Lower leg skin (tissue), 4 donors: ENCODE data around the gene ALPP. TPM values are rescaled to one million over a fixed set of nuclear protein-coding genes. Genes with fewer than 3 reads are reported as not detected.
"Not testable (repeated sequence)": the region's sequence is repeated elsewhere in the genome, so short reads cannot be mapped to it uniquely, and the experiment has no call there.

Experiments used
- DNase-seq, 2 donors: peaks; one replicate each; pipeline ENCODE4 v3.0.0-alpha.2; 2019; ENCODE audit warnings: low spot score in 2 of 2
- H3K4me3 ChIP-seq: fragments of 200-600 bp; sonication (generic); 2 replicates; pipeline ENCODE4 v1.5.1; 2017; ENCODE audit warnings: mild to moderate bottlenecking, low read depth; ENCODE audit not compliant: poor library complexity, severe bottlenecking
- CTCF ChIP-seq, 3 donors: fragments of 450-650 bp; IDR thresholded peaks; one replicate each; pipeline ENCODE4 v1.5.1; 2016; ENCODE audit warnings: antibody characterized with exemption in 3 of 3, mild to moderate bottlenecking in 3 of 3, moderate library complexity in 2 of 3
- POLR2A ChIP-seq, 2 donors: fragments of 450-650 bp; IDR thresholded peaks; one replicate each; pipeline ENCODE4 v1.6.1; 2016 to 2017; ENCODE audit warnings: antibody characterized with exemption in 2 of 2, mild to moderate bottlenecking in 1 of 2, moderate library complexity in 1 of 2
- WGBS, 2 donors: methylation state at CpG; one replicate each; pipeline ENCODE4 v1.1.5; 2018; 5-methylcytosine and 5-hydroxymethylcytosine counted together
- intact Hi-C: fragments of 100-400 bp; cut with DNase I; formaldehyde crosslinking; loops from one replicate; pipeline ENCODE4 v1.15.0; 2023; ENCODE audit warnings: low total_unique reads
- total RNA-seq, 4 donors: library from RNA; depleted of rRNA; stranded (reverse); fragments of >200 nt; gene quantifications; one replicate each; pipeline ENCODE4 v1.1.0, GENCODE V29; 2016

The ALPP gene
- total RNA-seq, 4 donors from 2014 or later = not detected

DNA sequence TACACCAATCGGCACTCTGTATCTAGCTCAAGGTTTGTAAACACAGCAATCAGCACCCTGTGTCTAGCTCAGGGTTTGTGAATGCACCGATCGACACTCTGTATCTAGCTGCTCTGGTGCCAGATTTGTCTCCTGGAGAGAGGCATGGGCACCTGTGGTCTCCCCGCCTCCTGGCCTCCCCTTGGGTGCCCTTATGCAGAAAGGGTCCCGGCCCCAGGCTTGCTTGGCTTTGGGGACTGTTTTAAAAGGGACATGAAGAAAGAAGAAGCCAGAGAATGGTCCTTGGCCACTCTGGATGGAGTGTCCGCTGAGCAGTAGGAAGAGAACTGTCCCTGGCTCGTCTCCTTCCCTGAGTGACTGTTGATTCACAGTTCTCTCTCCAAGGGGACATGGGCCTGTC, 11.5 kb upstream of the ALPP start:
- TF ChIP-seq POLR2A (IDR thresholded peaks at IDR 0.05) (no peak), CTCF (IDR thresholded peaks at IDR 0.05) (no peak)
- H3K4me3 ChIP-seq = no peak overlapping the region
- WGBS, 2 donors = 72 to 88% methylated on average over 7 of the region's 7 CpGs
- DNase-seq = no peak
- intact Hi-C loops = no loop called here

DNA sequence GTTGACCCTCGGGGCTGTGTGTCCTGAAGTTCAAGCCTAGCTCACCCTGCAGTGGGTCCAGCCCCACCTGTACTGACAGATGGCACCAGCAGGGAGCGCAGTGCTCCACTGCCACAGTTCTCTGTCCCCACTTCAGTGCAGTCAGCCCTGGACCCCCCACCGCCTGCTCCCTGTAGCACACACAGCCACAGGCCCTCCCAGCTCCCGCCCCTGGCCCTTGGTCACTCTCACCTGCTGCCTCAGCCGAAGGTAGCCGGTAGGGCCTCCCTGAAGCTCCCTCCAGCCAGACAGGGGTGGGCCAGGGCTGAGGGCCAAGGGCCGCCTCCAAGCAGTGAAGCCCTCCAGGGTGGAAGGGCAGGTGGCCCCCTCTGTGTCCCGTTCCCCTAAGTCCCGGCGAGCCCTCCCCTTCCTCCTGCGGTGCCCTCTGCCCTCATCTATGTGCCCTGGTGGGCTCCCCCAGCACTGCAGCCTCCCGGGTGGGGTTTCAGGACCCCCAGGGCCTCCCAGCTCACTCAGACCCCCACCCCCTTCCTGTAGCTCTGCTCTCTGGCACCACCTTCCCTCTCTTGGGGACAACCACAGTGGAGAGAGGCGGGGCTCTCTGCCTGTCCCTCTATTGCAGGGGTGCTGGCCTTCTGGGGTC, 10.8 kb upstream of the ALPP start:
- TF ChIP-seq POLR2A (IDR thresholded peaks at IDR 0.05) (no peak), CTCF (IDR thresholded peaks at IDR 0.05) (no peak)
- WGBS, 2 donors = 78 to 89% methylated on average over 12 to 13 of the region's 13 CpGs
- no peak overlapping the region for H3K4me3 ChIP-seq
- intact Hi-C loops = no loop called here
- no peak for DNase-seq

GRCh38 chr2:232368311-232368731, 10.2 kb upstream of the ALPP start:
- no peak overlapping the region for H3K4me3 ChIP-seq
- TF ChIP-seq POLR2A (IDR thresholded peaks at IDR 0.05) (no peak), CTCF (IDR thresholded peaks at IDR 0.05) (no peak)
- no peak for DNase-seq
- intact Hi-C loops = no loop called here
- 79 to 95% methylated on average over 10 to 15 of the region's 15 CpGs for WGBS, 2 donors

DNA sequence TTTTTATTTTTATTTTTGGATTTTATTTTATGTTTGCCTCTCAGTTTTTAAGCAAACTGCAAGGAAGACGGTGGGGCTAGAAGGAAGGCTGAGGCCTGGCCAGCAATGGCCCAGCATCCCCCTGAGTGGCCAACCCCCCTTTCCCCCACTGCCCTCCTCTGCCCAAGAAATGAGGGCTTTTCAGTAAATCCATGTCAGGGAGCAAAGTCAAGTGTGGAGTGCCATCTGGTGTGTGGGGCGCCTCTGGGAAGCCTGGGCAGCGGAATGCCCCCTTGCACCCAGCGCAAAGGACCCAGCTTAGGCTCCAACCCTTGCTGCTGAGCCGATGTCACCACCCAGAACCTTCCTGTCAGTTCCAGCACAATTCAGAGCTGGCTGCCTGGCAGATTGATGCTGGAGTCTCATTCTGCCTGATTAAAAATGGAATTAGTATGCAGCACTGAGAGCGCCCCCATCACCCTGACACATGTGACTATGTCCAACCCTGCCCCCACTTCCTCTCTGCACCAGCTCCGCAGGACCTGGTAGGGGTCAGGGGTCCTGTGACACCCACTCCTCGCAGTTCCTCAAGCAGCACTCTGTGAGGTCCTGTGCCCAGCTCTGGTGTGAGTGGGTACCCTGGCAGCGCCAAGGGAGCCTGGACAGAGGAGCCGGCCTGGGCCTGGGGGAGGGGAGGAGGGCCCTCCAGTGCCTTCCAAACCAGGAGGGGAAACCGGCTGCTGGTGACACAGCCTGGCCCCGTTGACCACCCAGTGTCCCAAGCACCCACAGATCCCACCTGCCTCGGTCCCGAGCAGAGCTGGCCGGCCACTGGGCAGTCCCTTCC, 9.2 kb upstream of the ALPP start:
- intact Hi-C loops = no loop called here
- H3K4me3 ChIP-seq = no peak overlapping the region
- WGBS, 2 donors = 73 to 80% methylated on average over 13 to 14 of the region's 15 CpGs
- TF ChIP-seq CTCF (IDR thresholded peaks at IDR 0.05) (no peak), POLR2A (IDR thresholded peaks at IDR 0.05) (no peak)
- DNase-seq = no peak

DNA sequence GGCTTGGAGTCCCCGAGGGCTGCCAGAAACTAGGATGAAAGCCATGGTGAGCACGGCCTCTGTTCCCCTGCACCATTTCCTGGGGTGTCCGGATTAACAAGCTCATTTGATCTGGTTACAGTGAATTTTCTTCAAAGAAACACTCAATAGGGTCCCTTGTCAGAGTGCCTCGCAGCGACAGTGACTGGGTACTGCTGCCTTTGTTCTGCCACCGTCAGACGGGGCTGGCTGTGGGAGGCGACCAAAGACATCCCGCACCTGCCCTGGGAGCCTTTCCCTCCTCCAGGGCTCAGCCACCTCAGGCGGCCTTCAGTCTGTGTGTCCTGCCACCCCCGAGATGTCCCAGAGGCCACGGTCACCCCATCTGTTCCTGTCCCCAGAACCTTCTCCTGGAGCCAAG, 8.5 kb upstream of the ALPP start:
- 9 to 37% methylated on average over 5 to 9 of the region's 12 CpGs for WGBS, 2 donors
- DNase-seq, intact Hi-C loops, H3K4me3 ChIP-seq: not testable (repeated sequence)
